Parathyroid adenoma (tissue), 2 donors: ENCODE measurements around the gene TOGARAM1.

Source experiments
- H2AFZ ChIP-seq: fragments of 300-600 bp; sonication (generic); one replicate; pipeline ENCODE4 v1.7.0; 2017; ENCODE audit warnings: antibody characterized with exemption, mild to moderate bottlenecking
- H3K27ac ChIP-seq: fragments of 300-600 bp; sonication (generic); one replicate; pipeline ENCODE4 v1.7.0; 2017
- H3K27me3 ChIP-seq: fragments of 300-600 bp; sonication (generic); one replicate; pipeline ENCODE4 v1.7.0; 2017; ENCODE audit warnings: low read length; ENCODE audit not compliant: control insufficient read depth, insufficient read depth
- H3K36me3 ChIP-seq: fragments of 300-600 bp; sonication (generic); one replicate; pipeline ENCODE4 v1.7.0; 2017; ENCODE audit warnings: low read length; ENCODE audit not compliant: control insufficient read depth, insufficient read depth
- H3K4me1 ChIP-seq: fragments of 300-600 bp; sonication (generic); one replicate; pipeline ENCODE4 v1.7.0; 2017; ENCODE audit warnings: control low read depth
- H3K4me2 ChIP-seq: fragments of 300-600 bp; sonication (generic); one replicate; pipeline ENCODE4 v1.7.0; 2017; ENCODE audit warnings: low read length
- H3K4me3 ChIP-seq: fragments of 300-600 bp; sonication (generic); one replicate; pipeline ENCODE4 v1.7.0; 2017; ENCODE audit warnings: low read depth, low read length
- H3K79me2 ChIP-seq: fragments of 300-600 bp; sonication (generic); one replicate; pipeline ENCODE4 v1.7.0; 2017; ENCODE audit warnings: control low read depth
- H3K9ac ChIP-seq: fragments of 300-600 bp; sonication (generic); one replicate; pipeline ENCODE4 v1.7.0; 2017; ENCODE audit warnings: mild to moderate bottlenecking
- H3K9me3 ChIP-seq: fragments of 300-600 bp; sonication (generic); one replicate; pipeline ENCODE4 v1.7.0; 2017; ENCODE audit warnings: low read length; ENCODE audit not compliant: control insufficient read depth
- CTCF ChIP-seq: fragments of 300-600 bp; sonication (generic); IDR thresholded peaks from one replicate; pipeline ENCODE4 v1.7.0; 2017; ENCODE audit warnings: antibody characterized with exemption, mild to moderate bottlenecking
- donor health status: primary hyperparathyroidism.

The TOGARAM1 gene

GRCh38 chr14:45038865-45039264, 76.9 kb downstream of the TOGARAM1 start:
- Histone ChIP-seq H3K4me1 (no peaks in the 10 kb centered on the region), H3K79me2 (no peaks in the 10 kb centered on the region), H3K9ac (no peak overlapping the region), H3K4me2 (no peak overlapping the region), H2AFZ (no peak overlapping the region), H3K27me3 (no peaks in the 10 kb centered on the region), H3K9me3 (no peaks in the 10 kb centered on the region), H3K27ac (no peak overlapping the region), H3K4me3 (no peak overlapping the region), H3K36me3 (no peaks in the 10 kb centered on the region)
- TF ChIP-seq CTCF: no peak

- Histone ChIP-seq H3K4me2 (no peak overlapping the region), H3K27me3 (no peaks in the 10 kb centered on the region), H3K27ac (no peak overlapping the region), H2AFZ (no peak overlapping the region), H3K4me3 (no peak overlapping the region), H3K9ac (no peak overlapping the region), H3K79me2 (no peaks in the 10 kb centered on the region), H3K4me1 (no peaks in the 10 kb centered on the region), H3K36me3 (no peaks in the 10 kb centered on the region), H3K9me3 (no peaks in the 10 kb centered on the region)
- TF ChIP-seq CTCF: no peak
Observed at GRCh38 chr14:45039390-45039789, 77.4 kb downstream of the TOGARAM1 start.

GRCh38 chr14:45041641-45042040, 79.7 kb downstream of the TOGARAM1 start:
- Histone ChIP-seq H3K36me3 (no peaks in the 10 kb centered on the region), H3K4me1 (no peaks in the 10 kb centered on the region), H3K4me2 (no peak overlapping the region), H2AFZ (no peak overlapping the region), H3K4me3 (no peak overlapping the region), H3K79me2 (no peaks in the 10 kb centered on the region), H3K9ac (no peak overlapping the region), H3K9me3 (no peaks in the 10 kb centered on the region), H3K27me3 (no peaks in the 10 kb centered on the region), H3K27ac (no peak overlapping the region)
- no peak for TF ChIP-seq CTCF

GRCh38 chr14:45044638-45045037, 82.6 kb downstream of the TOGARAM1 start:
- no peak overlapping the region for H3K27ac ChIP-seq
- no peaks in the 10 kb centered on the region for H3K79me2 ChIP-seq
- H3K9me3 ChIP-seq: no peaks in the 10 kb centered on the region
- TF ChIP-seq CTCF: no peak
- H3K27me3 ChIP-seq: no peaks in the 10 kb centered on the region
- H3K9ac ChIP-seq: no peak overlapping the region
- no peak overlapping the region for H2AFZ ChIP-seq
- no peak overlapping the region for H3K4me3 ChIP-seq
- no peaks in the 10 kb centered on the region for H3K4me1 ChIP-seq
- H3K4me2 ChIP-seq: no peak overlapping the region
- no peaks in the 10 kb centered on the region for H3K36me3 ChIP-seq

- Histone ChIP-seq H3K4me2 (no peak overlapping the region), H3K4me1 (no peaks in the 10 kb centered on the region), H2AFZ (no peak overlapping the region), H3K79me2 (peaks cover 6% of the 10 kb centered on the region), H3K36me3 (no peaks in the 10 kb centered on the region), H3K4me3 (no peak overlapping the region), H3K27me3 (no peaks in the 10 kb centered on the region), H3K9ac (no peak overlapping the region), H3K9me3 (no peaks in the 10 kb centered on the region), H3K27ac (no peak overlapping the region)
- TF ChIP-seq CTCF: no peak
Observed at GRCh38 chr14:45048385-45048784, 86.4 kb downstream of the TOGARAM1 start.
